GM21423 (cell line): Measurements from ENCODE around the gene PRCC.

Experiments used
- ATAC-seq: cut with Tn5 transposase; IDR thresholded peaks from one replicate; pipeline ENCODE4 v1.9.1; 2021; ENCODE audit warnings: mild to moderate bottlenecking, moderate library complexity; ENCODE audit not compliant: unreplicated experiment

PRCC gene

GRCh38 chr1:156794506-156795373 lies 27.4 kb downstream of the PRCC start:
- no peak for ATAC-seq

- no peak for ATAC-seq
These were observed 28.0 kb downstream of the PRCC start for GRCh38 chr1:156795374-156795733.

GRCh38 chr1:156795787-156796186 lies 28.5 kb downstream of the PRCC start:
- no peak for ATAC-seq

GRCh38 chr1:156796340-156797097 lies 29.2 kb downstream of the PRCC start:
- no peak for ATAC-seq

GRCh38 chr1:156797212-156797871 lies 30.0 kb downstream of the PRCC start:
- ATAC-seq: no peak

GRCh38 chr1:156801409-156802121 lies 34.2 kb downstream of the PRCC start:
- no peak for ATAC-seq

GRCh38 chr1:156802421-156802935 lies 35.1 kb downstream of the PRCC start:
- no peak for ATAC-seq

GRCh38 chr1:156803086-156803851 lies 35.9 kb downstream of the PRCC start:
- ATAC-seq: no peak

GRCh38 chr1:156804026-156804425 lies 36.7 kb downstream of the PRCC start:
- ATAC-seq: no peak

- no peak for ATAC-seq
These were observed 37.4 kb downstream of the PRCC start for GRCh38 chr1:156804572-156805243.

- ATAC-seq: no peak
These were observed 38.6 kb downstream of the PRCC start for GRCh38 chr1:156805766-156806511.

GRCh38 chr1:156806512-156807440 lies 39.4 kb downstream of the PRCC start:
- no peak for ATAC-seq

GRCh38 chr1:156807627-156808026 lies 40.3 kb downstream of the PRCC start:
- no peak for ATAC-seq

- no peak for ATAC-seq
These were observed 41.1 kb downstream of the PRCC start for GRCh38 chr1:156808186-156809030.

- ATAC-seq: no peak
These were observed 41.9 kb downstream of the PRCC start for GRCh38 chr1:156809281-156809680.

GRCh38 chr1:156809711-156810366 lies 42.5 kb downstream of the PRCC start:
- ATAC-seq: no peak
